GM12864 (cell line): Measurements from ENCODE around the gene SLC35D3.
A peak's percentile ranks its signal among the peaks of the same experiment; 100 is the strongest.
"Not testable (repeated sequence)": the region's sequence is repeated elsewhere in the genome, so short reads cannot be mapped to it uniquely, and the experiment has no call there.

ENCODE experiments used
- DNase-seq: peaks from one replicate; pipeline ENCODE4 v3.0.0-alpha.2; 2011; ENCODE audit warnings: low read depth
- H3K4me3 ChIP-seq: 2 replicates; pipeline ENCODE4 v1.5.1; 2011; ENCODE audit warnings: mild to moderate bottlenecking, low read depth, low read length, control low read depth
- TF ChIP-seq, protein P1 (sequence below): IDR thresholded peaks from 2 replicates; pipeline ENCODE4 v1.5.1; 2011; ENCODE audit warnings: low read depth, mild to moderate bottlenecking, moderate library complexity, low read length, control low read depth, inconsistent platforms; ENCODE audit errors: missing control alignments

The SLC35D3 gene, protein sequence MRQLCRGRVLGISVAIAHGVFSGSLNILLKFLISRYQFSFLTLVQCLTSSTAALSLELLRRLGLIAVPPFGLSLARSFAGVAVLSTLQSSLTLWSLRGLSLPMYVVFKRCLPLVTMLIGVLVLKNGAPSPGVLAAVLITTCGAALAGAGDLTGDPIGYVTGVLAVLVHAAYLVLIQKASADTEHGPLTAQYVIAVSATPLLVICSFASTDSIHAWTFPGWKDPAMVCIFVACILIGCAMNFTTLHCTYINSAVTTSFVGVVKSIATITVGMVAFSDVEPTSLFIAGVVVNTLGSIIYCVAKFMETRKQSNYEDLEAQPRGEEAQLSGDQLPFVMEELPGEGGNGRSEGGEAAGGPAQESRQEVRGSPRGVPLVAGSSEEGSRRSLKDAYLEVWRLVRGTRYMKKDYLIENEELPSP

DNA sequence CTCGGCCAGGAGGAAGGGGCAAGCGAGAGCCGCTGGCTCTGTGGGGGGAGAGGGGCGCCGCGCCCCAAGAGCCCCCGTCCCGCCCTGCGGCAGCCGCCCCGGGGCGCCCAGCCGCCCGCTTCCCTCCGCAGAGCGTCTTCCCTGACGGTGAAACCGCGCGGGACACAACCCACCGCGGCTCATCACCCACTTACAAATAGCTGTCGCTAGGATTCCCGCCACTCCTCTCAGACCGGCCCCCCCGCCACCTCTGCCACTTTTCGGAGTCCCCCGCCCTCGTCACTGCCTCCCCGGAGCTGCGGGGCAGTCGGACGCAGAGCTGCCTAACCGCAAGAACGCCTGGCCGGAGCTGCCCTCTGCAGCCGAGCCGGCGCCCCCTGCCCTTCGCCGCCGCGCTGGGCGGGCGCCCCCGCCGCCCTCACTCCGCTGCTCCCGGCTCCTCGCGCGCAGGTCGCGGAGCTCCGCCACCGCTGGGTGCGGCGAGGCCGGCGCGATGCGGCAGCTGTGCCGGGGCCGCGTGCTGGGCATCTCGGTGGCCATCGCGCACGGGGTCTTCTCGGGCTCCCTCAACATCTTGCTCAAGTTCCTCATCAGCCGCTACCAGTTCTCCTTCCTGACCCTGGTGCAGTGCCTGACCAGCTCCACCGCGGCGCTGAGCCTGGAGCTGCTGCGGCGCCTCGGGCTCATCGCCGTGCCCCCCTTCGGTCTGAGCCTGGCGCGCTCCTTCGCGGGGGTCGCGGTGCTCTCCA is at the start of gene SLC35D3:
Gene SLC35D3 (plus strand): TSS at position 366 of the 749 bp plus-strand sequence. CDS start 128 bp downstream, at position 494.
- H3K4me3 ChIP-seq, result peak within 1 kb of the TSS; percentile 58
- DNase-seq, result no peak
- TF ChIP-seq, protein P1, sequence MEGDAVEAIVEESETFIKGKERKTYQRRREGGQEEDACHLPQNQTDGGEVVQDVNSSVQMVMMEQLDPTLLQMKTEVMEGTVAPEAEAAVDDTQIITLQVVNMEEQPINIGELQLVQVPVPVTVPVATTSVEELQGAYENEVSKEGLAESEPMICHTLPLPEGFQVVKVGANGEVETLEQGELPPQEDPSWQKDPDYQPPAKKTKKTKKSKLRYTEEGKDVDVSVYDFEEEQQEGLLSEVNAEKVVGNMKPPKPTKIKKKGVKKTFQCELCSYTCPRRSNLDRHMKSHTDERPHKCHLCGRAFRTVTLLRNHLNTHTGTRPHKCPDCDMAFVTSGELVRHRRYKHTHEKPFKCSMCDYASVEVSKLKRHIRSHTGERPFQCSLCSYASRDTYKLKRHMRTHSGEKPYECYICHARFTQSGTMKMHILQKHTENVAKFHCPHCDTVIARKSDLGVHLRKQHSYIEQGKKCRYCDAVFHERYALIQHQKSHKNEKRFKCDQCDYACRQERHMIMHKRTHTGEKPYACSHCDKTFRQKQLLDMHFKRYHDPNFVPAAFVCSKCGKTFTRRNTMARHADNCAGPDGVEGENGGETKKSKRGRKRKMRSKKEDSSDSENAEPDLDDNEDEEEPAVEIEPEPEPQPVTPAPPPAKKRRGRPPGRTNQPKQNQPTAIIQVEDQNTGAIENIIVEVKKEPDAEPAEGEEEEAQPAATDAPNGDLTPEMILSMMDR, result no peak

DNA sequence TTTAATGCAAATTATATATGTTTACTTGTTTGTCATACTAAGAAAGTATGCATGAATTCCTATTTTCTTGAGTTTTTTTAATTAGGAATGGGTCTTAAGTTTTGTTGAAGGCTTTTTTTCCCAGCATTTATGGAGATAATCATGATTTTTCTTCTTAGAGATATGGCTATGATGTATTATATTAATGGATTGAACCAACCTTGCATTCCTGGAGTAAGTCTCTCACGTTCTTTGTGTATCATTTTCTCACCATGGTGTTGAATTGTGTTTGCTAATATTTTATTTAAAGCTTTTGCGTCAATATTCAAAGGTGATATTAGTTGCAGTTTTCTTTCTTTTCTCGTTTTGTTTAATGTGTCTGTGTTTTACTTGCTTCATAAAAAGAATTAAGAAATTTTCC is 48.4 kb upstream of the SLC35D3 start:
- H3K4me3 ChIP-seq, result no peak overlapping the region
- DNase-seq, result no peak
- TF ChIP-seq, protein P1, result no peak

DNA sequence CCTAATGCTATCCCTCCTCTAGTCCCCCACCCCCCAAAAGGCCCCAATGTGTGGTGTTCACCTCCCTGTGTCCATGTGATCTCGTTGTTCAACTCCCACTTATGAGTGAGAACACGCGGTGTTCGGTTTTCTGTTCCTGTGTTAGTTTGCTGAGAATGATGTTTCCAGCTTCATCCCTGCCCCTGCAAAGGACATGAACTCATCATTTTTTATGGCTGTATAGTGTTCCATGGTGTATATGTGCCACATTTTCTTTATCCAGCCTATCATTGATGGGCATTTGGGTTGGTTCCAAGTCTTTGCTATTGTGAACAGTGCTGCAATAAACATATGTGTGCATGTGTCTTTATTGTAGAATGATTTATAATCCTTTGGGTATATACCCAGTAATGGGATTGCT is 45.6 kb upstream of the SLC35D3 start:
- not testable (repeated sequence) for H3K4me3 ChIP-seq, DNase-seq

DNA sequence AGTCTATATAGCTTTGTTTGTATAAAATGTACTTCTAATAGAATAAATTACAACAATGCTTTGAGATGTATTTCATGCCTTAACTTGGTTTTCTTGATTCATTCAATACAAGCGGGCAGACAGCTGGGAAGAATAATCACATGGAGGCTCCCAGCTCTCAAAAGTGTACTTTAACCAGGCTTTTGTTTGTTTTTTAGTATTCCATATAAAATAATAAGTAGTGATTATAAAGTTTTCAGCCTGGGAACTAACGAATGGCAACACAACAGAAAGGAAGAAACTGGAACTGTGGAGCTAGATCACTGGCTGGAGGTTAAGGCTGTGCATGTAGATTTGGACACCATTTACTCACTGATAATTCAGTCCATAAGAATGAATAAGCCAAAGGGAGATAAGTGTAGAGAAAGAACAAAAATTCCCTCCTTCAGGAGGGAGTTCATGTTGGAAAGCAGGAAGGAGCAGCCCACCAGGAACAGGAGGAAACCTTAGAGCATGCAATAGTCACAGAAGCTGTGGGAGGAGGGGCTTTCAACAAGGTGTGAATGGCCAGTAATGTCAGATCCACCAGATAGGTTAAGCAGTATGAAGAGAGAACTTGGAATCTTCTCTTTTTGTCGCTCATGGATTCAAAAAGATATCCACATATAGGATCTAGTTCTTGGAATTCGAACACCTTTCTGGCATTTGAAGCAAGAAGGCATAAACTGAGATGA is 41.2 kb upstream of the SLC35D3 start:
- TF ChIP-seq, protein P1, result no peak
- no peak for DNase-seq
- no peak overlapping the region for H3K4me3 ChIP-seq

DNA sequence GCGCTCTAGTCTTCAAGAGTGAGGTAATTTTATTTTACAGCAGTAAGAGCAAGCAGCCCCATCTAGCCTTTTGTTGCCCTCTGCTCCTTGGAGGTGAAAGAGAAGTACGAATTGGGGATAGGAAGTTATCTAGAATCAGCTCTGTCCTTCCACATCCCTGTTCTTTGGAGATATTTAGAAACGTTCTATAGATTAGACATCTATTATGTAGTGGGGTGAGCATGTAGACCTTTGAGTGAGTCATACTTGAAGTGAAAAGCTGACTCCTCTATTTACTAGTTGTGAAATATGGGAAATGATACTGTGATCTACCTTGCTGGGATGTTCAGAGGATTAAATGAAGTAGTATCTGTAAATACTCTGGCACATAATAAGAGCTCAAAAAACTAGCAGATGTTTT is 36.0 kb upstream of the SLC35D3 start:
- H3K4me3 ChIP-seq, result no peak overlapping the region
- DNase-seq, result no peak
- TF ChIP-seq, protein P1, result no peak

DNA sequence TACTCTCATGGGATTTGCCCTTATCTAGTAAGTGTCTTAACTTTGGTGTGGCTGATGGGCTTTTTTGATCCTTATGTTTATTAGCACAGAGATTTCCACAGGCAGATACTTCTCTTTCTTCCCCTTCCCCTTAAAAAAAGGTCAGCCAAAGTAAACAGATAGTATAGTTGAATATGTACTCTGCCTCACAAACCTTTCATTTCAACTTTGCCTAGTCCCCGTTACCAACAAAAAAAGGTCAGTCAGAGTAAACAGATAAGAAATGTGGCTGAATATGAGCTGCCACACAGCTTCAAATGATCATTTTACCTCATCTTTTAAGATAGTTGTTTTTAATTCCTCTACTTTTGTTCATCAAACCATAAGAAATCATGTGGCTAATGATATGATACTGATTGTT is 34.1 kb upstream of the SLC35D3 start:
- TF ChIP-seq, protein P1, result no peak
- DNase-seq, result no peak
- H3K4me3 ChIP-seq, result no peak overlapping the region
